ENCODE results near the gene TUBA8.
"Not testable (repeated sequence)": the region's sequence is repeated elsewhere in the genome, so short reads cannot be mapped to it uniquely, and the experiment has no call there.

TUBA8 gene

GRCh38 chr22:18133452-18133851 lies 22.8 kb downstream of the TUBA8 start:
- H3K9me2 ChIP-seq (ENCODE audit: low read depth, low read length) = no peaks in the 10 kb centered on the region
- H3K79me2 ChIP-seq (ENCODE audit: insufficient read depth, low read length) = no peaks in the 10 kb centered on the region
- no peak overlapping the region for H3K4me3 ChIP-seq (ENCODE audit: low read depth, low read length, poor library complexity, severe bottlenecking)
- no peaks in the 10 kb centered on the region for H3K4me1 ChIP-seq (ENCODE audit: insufficient read depth, low read length, severe bottlenecking)
- no peaks in the 10 kb centered on the region; the same call in 1 of the 2 replicates for H3K27me3 ChIP-seq (ENCODE audit: insufficient read depth, low read length)
- no peak overlapping the region for H3K4me2 ChIP-seq (ENCODE audit: low read length)
- H3K36me3 ChIP-seq (ENCODE audit: insufficient read depth, low read length) = no peaks in the 10 kb centered on the region
- no peak overlapping the region for H2AFZ ChIP-seq (ENCODE audit: low read length)
- no peaks in the 10 kb centered on the region for H3K9me3 ChIP-seq (ENCODE audit: low read length)
- H4K20me1 ChIP-seq (ENCODE audit: insufficient read depth, low read length) = no peaks in the 10 kb centered on the region
- H3F3A ChIP-seq (ENCODE audit: insufficient read depth, low read length) = no peaks in the 10 kb centered on the region
- TF ChIP-seq EZH2 (IDR thresholded peaks at IDR 0.05; ENCODE audit: borderline replicate concordance, low read length) = no peak
- no peak for TF ChIP-seq CTCF (IDR thresholded peaks at IDR 0.05; ENCODE audit: low read length)
- no peak overlapping the region for H3K9ac ChIP-seq (ENCODE audit: low read length)
- H3K27ac ChIP-seq (ENCODE audit: low read depth, low read length, poor library complexity, severe bottlenecking) = no peak overlapping the region

GRCh38 chr22:18136563-18137320 lies 26.1 kb downstream of the TUBA8 start:
- Histone ChIP-seq H3K36me3 (ENCODE audit: insufficient read depth, low read length) (no peaks in the 10 kb centered on the region), H3K4me1 (ENCODE audit: insufficient read depth, low read length, severe bottlenecking) (no peaks in the 10 kb centered on the region), H3F3A (ENCODE audit: insufficient read depth, low read length) (no peaks in the 10 kb centered on the region), H3K9me2 (ENCODE audit: low read depth, low read length) (no peaks in the 10 kb centered on the region), H3K79me2 (ENCODE audit: insufficient read depth, low read length) (no peaks in the 10 kb centered on the region), H3K4me3 (ENCODE audit: low read depth, low read length, poor library complexity, severe bottlenecking) (no peak overlapping the region), H2AFZ (ENCODE audit: low read length) (no peak overlapping the region), H3K4me2 (ENCODE audit: low read length) (no peak overlapping the region), H3K9me3 (ENCODE audit: low read length) (no peaks in the 10 kb centered on the region), H3K9ac (ENCODE audit: low read length) (no peak overlapping the region), H3K27me3 (ENCODE audit: insufficient read depth, low read length) (no peaks in the 10 kb centered on the region; the same call in 1 of the 2 replicates), H3K27ac (ENCODE audit: low read depth, low read length, poor library complexity, severe bottlenecking) (no peak overlapping the region), H4K20me1 (ENCODE audit: insufficient read depth, low read length) (no peaks in the 10 kb centered on the region)
- TF ChIP-seq EZH2 (IDR thresholded peaks at IDR 0.05; ENCODE audit: borderline replicate concordance, low read length) = no peak
- TF ChIP-seq CTCF (IDR thresholded peaks at IDR 0.05; ENCODE audit: low read length) = no peak

- H3K27ac ChIP-seq (ENCODE audit: low read depth, low read length, poor library complexity, severe bottlenecking); H3K9me2 ChIP-seq (ENCODE audit: low read depth, low read length); H3K36me3 ChIP-seq (ENCODE audit: insufficient read depth, low read length); H3K79me2 ChIP-seq (ENCODE audit: insufficient read depth, low read length); H3K4me1 ChIP-seq (ENCODE audit: insufficient read depth, low read length, severe bottlenecking); H3K4me3 ChIP-seq (ENCODE audit: low read depth, low read length, poor library complexity, severe bottlenecking); H3K9me3 ChIP-seq (ENCODE audit: low read length); H3K9ac ChIP-seq (ENCODE audit: low read length); H3F3A ChIP-seq (ENCODE audit: insufficient read depth, low read length); H4K20me1 ChIP-seq (ENCODE audit: insufficient read depth, low read length); H3K4me2 ChIP-seq (ENCODE audit: low read length); H3K27me3 ChIP-seq (ENCODE audit: insufficient read depth, low read length); H2AFZ ChIP-seq (ENCODE audit: low read length): not testable (repeated sequence)
Observed at GRCh38 chr22:18141004-18141403, 30.4 kb downstream of the TUBA8 start.

- Histone ChIP-seq H3K9ac (ENCODE audit: low read length) (no peak overlapping the region), H3K9me3 (ENCODE audit: low read length) (no peaks in the 10 kb centered on the region), H3K27ac (ENCODE audit: low read depth, low read length, poor library complexity, severe bottlenecking) (no peak overlapping the region), H4K20me1 (ENCODE audit: insufficient read depth, low read length) (no peaks in the 10 kb centered on the region), H3K4me1 (ENCODE audit: insufficient read depth, low read length, severe bottlenecking) (no peaks in the 10 kb centered on the region), H3K4me3 (ENCODE audit: low read depth, low read length, poor library complexity, severe bottlenecking) (no peak overlapping the region), H3K36me3 (ENCODE audit: insufficient read depth, low read length) (no peaks in the 10 kb centered on the region), H3K4me2 (ENCODE audit: low read length) (no peak overlapping the region), H3K27me3 (ENCODE audit: insufficient read depth, low read length) (no peaks in the 10 kb centered on the region), H2AFZ (ENCODE audit: low read length) (no peak overlapping the region), H3K79me2 (ENCODE audit: insufficient read depth, low read length) (no peaks in the 10 kb centered on the region), H3K9me2 (ENCODE audit: low read depth, low read length) (no peaks in the 10 kb centered on the region), H3F3A (ENCODE audit: insufficient read depth, low read length) (no peaks in the 10 kb centered on the region)
- TF ChIP-seq CTCF (IDR thresholded peaks at IDR 0.05; ENCODE audit: low read length) (no peak), EZH2 (IDR thresholded peaks at IDR 0.05; ENCODE audit: borderline replicate concordance, low read length) (no peak)
Observed at GRCh38 chr22:18144105-18144504, 33.5 kb downstream of the TUBA8 start.
